NCI-H2227 (cell line): ENCODE measurements around the gene TTLL11.

ENCODE experiments used
- DNase-seq: peaks from one replicate; lab custom pipeline; 2025; ENCODE audit not compliant: unreplicated experiment; lab: John Stamatoyannopoulos, UW

Gene TTLL11

GRCh38 chr9:121862371-121863332 is 230.5 kb downstream of the TTLL11 start:
- DNase-seq = no peak

GRCh38 chr9:121861501-121862180 is 231.5 kb downstream of the TTLL11 start:
- no peak for DNase-seq

- no peak for DNase-seq
These were observed 232.4 kb downstream of the TTLL11 start for GRCh38 chr9:121860744-121861143.

GRCh38 chr9:121860213-121860612 is 232.9 kb downstream of the TTLL11 start:
- no peak for DNase-seq

GRCh38 chr9:121859646-121860045 is 233.5 kb downstream of the TTLL11 start:
- no peak for DNase-seq

- DNase-seq = no peak
These were observed 234.3 kb downstream of the TTLL11 start for GRCh38 chr9:121858788-121859187.

GRCh38 chr9:121857928-121858327 is 235.2 kb downstream of the TTLL11 start:
- DNase-seq = peak; percentile 40

- no peak for DNase-seq
These were observed 237.6 kb downstream of the TTLL11 start for GRCh38 chr9:121855476-121855875.

- DNase-seq = no peak
These were observed 239.3 kb downstream of the TTLL11 start for GRCh38 chr9:121853617-121854395.

GRCh38 chr9:121852651-121853616 is 240.2 kb downstream of the TTLL11 start:
- no peak for DNase-seq

- no peak for DNase-seq
These were observed 240.9 kb downstream of the TTLL11 start for GRCh38 chr9:121852241-121852640.

GRCh38 chr9:121851641-121852091 is 241.4 kb downstream of the TTLL11 start:
- no peak for DNase-seq

GRCh38 chr9:121850366-121850765 is 242.7 kb downstream of the TTLL11 start:
- no peak for DNase-seq

GRCh38 chr9:121849554-121849953 is 243.6 kb downstream of the TTLL11 start:
- no peak for DNase-seq

GRCh38 chr9:121844562-121844961 is 248.5 kb downstream of the TTLL11 start:
- no peak for DNase-seq

GRCh38 chr9:121844098-121844497 is 249.0 kb downstream of the TTLL11 start:
- DNase-seq = no peak

- DNase-seq = no peak
These were observed 250.5 kb downstream of the TTLL11 start for GRCh38 chr9:121842612-121842978.

GRCh38 chr9:121841771-121842611 is 251.1 kb downstream of the TTLL11 start:
- no peak for DNase-seq
